ENCODE results near the gene TPSB2.
"Not testable (repeated sequence)": the region's sequence is repeated elsewhere in the genome, so short reads cannot be mapped to it uniquely, and the experiment has no call there.

The TPSB2 gene

DNA sequence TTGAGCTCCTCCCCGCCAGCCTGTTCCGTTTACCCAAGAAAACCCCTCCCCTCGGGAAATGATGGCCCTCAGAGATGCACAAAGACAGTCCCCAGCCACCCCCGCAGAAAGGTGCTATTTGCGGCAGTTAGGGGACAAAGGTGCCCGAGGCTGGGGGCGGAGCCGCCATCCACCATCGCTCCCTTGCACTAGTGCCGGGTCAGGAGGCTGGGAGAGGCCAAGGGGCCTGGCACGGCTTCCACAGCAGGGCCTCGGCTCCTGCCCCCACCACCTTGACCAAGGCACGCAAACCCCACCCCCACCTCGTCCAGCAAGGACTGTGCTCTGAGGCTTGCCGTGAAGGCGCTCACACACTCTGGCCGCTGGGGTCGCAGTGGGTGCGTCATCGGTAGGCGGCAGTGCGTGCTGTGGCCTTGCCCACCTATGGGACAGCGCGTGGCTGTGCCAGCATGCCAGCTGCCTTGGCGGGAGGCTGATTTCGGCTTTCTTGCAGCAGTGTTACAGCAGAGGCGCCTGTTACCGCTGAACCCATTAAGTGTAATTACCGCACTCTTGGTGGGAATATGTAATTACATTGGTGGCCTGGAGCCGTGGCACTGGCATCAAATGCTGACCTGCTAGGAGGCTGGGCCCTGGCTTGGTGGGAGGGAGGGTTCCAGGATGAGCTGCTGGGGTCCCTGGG, 36.7 kb downstream of the TPSB2 start:
- no peak overlapping the region for H3K4me3 ChIP-seq (ENCODE audit: low read length)
- no peak for DNase-seq (ENCODE audit: low read depth)
- TF ChIP-seq, protein P1, sequence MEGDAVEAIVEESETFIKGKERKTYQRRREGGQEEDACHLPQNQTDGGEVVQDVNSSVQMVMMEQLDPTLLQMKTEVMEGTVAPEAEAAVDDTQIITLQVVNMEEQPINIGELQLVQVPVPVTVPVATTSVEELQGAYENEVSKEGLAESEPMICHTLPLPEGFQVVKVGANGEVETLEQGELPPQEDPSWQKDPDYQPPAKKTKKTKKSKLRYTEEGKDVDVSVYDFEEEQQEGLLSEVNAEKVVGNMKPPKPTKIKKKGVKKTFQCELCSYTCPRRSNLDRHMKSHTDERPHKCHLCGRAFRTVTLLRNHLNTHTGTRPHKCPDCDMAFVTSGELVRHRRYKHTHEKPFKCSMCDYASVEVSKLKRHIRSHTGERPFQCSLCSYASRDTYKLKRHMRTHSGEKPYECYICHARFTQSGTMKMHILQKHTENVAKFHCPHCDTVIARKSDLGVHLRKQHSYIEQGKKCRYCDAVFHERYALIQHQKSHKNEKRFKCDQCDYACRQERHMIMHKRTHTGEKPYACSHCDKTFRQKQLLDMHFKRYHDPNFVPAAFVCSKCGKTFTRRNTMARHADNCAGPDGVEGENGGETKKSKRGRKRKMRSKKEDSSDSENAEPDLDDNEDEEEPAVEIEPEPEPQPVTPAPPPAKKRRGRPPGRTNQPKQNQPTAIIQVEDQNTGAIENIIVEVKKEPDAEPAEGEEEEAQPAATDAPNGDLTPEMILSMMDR (conservative IDR thresholded peaks at IDR 0.05; ENCODE audit: low read depth, low read length) = no peak

DNA sequence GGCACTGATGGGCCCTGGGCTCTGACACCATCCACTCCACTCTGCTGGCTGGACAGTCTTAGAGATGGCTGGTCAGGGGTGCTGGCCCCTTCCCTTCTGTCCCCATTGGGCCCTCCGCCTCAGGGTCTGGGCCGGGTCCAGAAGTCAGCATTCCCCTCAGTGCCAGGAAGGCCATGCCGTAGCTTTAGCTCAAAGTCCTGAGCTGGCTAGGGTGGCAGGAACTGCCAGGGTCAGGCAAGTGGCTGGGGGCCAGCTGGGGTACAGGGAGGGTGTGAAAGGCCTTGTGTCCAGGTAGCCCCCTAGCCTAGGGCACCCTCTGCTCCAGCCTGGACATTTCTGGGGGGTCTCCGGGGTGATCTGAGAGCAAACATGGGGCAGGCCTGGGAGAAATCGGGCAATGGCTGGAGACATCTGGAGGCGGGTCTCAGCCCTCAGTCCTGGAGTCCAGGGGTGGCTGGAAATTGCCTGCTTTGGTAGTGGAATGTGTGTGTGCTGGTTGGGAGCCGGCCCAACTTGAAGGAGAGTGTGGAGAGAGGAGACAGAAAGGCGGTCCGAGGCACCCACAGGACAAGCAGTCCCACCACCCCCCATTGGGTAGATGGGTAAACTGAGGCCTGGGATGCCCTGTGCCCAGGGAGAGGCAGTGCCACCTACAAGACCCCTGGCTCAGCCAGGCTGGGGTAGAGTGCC, 37.5 kb downstream of the TPSB2 start:
- TF ChIP-seq, protein P1 (conservative IDR thresholded peaks at IDR 0.05; ENCODE audit: low read depth, low read length) = no peak
- DNase-seq (ENCODE audit: low read depth) = no peak
- H3K4me3 ChIP-seq (ENCODE audit: low read length) = no peak overlapping the region

DNA sequence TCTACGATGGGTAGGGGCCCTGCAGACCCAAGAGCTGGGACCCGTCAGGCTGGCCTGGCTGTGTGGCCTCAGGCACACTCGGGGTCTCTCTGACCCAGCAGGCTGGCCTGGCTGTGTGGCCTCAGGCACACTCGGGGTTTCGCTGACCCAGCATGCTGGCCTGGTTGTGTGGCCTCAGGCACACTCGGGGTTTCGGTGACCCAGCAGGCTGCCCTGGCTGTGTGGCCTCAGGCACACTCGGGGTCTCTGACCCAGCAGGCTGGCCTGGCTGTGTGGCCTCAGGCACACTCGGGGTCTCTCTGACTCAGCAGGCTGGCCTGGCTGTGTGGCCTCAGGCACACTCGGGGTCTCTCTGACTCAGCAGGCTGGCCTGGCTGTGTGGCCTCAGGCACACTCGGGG, 39.2 kb downstream of the TPSB2 start:
- DNase-seq (ENCODE audit: low read depth); H3K4me3 ChIP-seq (ENCODE audit: low read length): not testable (repeated sequence)

DNA sequence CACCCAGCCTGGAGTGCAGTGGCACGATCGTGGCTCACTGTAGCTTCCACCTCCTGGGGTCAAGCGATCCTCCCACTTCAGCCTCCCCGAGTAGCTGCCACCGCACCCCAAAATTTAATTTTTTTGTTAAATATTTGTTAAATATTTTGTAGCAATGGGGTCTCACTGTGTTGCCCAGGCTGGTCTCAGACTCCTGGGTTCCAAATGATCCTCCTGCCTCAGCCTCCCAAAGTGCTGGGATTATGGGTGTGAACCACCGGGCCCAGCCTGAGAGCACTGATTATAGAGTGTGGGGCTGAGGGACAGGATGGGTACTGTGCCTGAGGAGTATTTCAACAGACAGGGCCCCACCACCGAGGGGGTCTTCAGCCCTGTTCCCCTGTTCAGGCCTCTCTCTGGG, 40.5 kb downstream of the TPSB2 start:
- no peak overlapping the region for H3K4me3 ChIP-seq (ENCODE audit: low read length)

DNA sequence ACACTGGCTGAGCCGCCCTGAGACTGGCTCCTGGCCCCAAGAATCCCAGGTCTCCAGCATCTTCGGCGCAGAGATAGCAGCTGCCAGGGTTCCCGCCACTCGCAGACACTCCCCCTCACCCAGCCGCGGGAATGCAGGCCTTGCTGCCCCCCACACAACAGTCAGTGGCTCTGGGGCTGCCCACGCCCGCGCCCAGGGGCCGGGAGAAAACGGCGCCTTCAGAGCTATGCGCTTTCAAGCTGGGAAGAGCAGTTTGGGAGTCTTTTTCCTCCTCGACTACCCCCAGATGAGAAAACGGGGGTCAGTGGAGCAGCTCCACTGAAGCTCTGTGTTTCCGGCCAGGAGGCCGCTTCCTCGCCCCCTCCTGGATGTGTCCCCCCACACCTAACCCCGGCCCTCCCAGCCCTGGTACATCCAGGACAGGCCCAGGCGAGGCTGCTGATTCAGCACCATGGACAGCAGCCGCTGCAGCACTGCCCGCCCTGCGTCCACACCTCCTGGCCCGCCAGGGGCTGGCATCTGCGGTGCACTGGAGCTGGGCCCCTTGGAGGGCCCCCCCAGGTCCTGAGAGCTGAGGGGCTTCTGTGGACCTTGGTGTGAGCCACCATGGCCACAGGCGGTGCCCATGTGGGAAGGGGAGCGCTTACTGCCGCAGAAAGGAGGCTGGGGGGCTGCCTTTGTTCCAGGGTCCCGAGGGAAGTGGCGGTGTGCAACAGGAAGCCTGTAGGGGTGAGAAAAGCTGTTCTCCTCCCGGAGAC, 41.4 kb downstream of the TPSB2 start:
- TF ChIP-seq, protein P1 (conservative IDR thresholded peaks at IDR 0.05; ENCODE audit: low read depth, low read length) = no peak
- no peak overlapping the region for H3K4me3 ChIP-seq (ENCODE audit: low read length)
- no peak for DNase-seq (ENCODE audit: low read depth)

More for the DNA sequence above, 40.5 kb downstream of the TPSB2 start:
- no peak for DNase-seq (ENCODE audit: low read depth)
- TF ChIP-seq, protein P1 (conservative IDR thresholded peaks at IDR 0.05; ENCODE audit: low read depth, low read length) = no peak

DNA sequence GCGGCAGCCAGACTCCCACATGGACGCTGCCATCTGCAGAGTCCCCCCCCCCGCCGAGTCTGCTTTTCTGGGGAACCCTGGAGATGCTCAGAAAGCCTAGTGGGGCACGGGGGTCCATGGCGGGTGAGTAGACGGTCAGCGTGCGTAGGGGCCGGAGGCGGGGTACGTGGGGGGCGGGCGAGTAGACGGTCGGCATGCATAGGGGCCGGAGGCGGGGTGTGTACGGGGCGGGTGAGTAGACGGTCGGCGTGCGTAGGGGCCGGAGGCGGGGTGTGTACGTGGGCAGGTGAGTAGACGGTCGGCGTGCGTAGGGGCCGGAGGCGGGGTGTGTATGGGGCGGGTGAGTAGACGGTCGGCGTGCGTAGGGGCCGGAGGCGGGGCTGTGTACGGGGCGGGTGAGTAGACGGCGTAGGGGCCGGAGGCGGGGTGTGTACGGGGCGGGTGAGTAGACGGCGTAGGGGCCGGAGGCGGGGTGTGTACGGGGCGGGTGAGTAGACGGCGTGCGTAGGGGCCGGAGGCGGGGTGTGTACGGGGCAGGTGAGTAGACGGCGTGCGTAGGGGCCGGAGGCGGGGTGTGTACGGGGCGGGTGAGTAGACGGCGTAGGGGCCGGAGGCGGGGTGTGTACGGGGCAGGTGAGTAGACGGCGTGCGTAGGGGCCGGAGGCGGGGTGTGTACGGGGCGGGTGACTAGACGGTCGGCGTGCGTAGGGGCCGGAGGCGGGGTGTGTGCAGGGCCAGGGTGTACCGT, 44.4 kb downstream of the TPSB2 start:
- H3K4me3 ChIP-seq (ENCODE audit: low read length); DNase-seq (ENCODE audit: low read depth): not testable (repeated sequence)

DNA sequence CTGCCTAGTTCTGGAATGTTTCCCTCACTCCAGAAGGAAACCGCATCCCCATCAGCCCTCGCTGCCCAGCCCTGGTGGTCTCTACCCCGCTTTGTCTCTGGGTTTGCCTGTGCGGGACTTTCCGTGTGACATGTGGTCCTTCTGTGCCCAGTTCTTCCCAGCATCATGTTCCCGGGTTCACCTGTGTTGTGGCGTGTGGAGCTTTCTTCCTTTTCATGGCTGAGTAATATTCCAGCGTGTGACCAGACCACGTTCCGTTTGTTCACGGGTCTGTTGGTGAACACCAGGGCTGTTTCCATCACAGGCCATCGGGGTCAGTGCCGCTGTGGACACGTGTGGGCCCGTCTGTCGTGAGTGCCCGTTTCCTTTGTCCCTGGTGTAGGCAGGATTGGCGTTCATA, 45.0 kb downstream of the TPSB2 start:
- no peak for DNase-seq (ENCODE audit: low read depth)
- no peak overlapping the region for H3K4me3 ChIP-seq (ENCODE audit: low read length)
- TF ChIP-seq, protein P1 (conservative IDR thresholded peaks at IDR 0.05; ENCODE audit: low read depth, low read length) = no peak

Data from retinal pigment epithelial cell (primary cell).